ENCODE results near the gene LYPD3.

LYPD3 gene

DNA sequence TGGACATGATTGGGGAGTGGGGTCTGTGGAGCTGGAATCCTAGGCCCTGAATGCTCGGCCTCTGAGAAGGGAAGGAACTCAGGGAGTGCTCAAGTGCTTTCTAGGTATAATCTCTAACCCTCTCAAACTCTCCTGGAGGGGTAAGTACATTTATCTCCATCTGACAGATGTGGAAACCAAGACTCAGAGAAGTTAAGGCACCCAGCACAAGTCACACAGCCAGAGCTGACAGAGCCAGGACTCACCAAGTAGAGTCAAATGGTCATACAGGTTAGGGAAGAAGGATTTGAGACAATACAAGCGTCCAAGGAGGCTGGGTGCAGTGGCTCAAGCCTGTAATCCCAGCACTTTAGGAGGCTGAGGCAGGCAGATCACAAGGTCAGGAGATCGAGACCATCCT is 12.9 kb upstream of the LYPD3 start:
- H3K27ac ChIP-seq, result no peak overlapping the region
- TF ChIP-seq, protein P1, sequence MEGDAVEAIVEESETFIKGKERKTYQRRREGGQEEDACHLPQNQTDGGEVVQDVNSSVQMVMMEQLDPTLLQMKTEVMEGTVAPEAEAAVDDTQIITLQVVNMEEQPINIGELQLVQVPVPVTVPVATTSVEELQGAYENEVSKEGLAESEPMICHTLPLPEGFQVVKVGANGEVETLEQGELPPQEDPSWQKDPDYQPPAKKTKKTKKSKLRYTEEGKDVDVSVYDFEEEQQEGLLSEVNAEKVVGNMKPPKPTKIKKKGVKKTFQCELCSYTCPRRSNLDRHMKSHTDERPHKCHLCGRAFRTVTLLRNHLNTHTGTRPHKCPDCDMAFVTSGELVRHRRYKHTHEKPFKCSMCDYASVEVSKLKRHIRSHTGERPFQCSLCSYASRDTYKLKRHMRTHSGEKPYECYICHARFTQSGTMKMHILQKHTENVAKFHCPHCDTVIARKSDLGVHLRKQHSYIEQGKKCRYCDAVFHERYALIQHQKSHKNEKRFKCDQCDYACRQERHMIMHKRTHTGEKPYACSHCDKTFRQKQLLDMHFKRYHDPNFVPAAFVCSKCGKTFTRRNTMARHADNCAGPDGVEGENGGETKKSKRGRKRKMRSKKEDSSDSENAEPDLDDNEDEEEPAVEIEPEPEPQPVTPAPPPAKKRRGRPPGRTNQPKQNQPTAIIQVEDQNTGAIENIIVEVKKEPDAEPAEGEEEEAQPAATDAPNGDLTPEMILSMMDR (conservative IDR thresholded peaks at IDR 0.05), result no peak

GRCh38 chr19:43476606-43477005 is 11.2 kb upstream of the LYPD3 start:
- no peak overlapping the region for H3K27ac ChIP-seq

GRCh38 chr19:43474986-43475705 is 9.7 kb upstream of the LYPD3 start:
- peak overlapping the region; percentile 40 for H3K27ac ChIP-seq
- TF ChIP-seq, protein P1 (conservative IDR thresholded peaks at IDR 0.05), result no peak

More at GRCh38 chr19:43476606-43477005, 11.2 kb upstream of the LYPD3 start:
- TF ChIP-seq, protein P1 (conservative IDR thresholded peaks at IDR 0.05), result no peak

GRCh38 chr19:43474487-43474886 is 9.1 kb upstream of the LYPD3 start:
- TF ChIP-seq, protein P1 (conservative IDR thresholded peaks at IDR 0.05), result no peak
- H3K27ac ChIP-seq, result peak overlapping the region; percentile 40; the same call in 1 of the 2 replicates

DNA sequence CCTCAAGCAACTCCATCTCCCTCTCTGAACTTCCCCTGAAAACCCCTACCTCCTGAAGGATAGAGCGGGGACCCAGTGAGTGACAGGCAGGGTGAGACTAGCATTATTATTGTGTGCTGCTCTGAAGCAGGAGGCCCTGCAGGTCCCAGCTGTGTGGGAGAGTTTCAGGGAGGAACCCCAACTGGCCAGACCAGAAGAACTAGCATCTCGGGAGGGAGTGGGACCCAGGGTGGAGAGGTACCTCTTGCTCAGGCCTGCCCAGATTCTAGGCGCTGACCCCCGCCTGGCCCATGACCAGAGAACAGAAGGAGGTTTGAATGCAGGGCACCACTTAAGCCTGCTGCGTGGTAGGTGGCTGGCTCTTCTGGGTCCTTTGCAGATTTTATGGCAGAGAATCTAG is 5.7 kb upstream of the LYPD3 start:
- no peak overlapping the region for H3K27ac ChIP-seq
- TF ChIP-seq, protein P1 (conservative IDR thresholded peaks at IDR 0.05), result no peak

GRCh38 chr19:43470288-43470687 is 4.9 kb upstream of the LYPD3 start:
- TF ChIP-seq, protein P1 (conservative IDR thresholded peaks at IDR 0.05), result no peak
- no peak overlapping the region for H3K27ac ChIP-seq

GRCh38 chr19:43469160-43469480 is 3.7 kb upstream of the LYPD3 start:
- H3K27ac ChIP-seq, result no peak overlapping the region
- TF ChIP-seq, protein P1 (conservative IDR thresholded peaks at IDR 0.05), result no peak

Measured in VCaP (cell line).